ENCODE measurements around the gene ENTPD8.
"Not testable (repeated sequence)": the region's sequence is repeated elsewhere in the genome, so short reads cannot be mapped to it uniquely, and the experiment has no call there.

Gene ENTPD8

GRCh38 chr9:137458194-137459151 is 17.3 kb upstream of the ENTPD8 start:
- peak; percentile 77 for DNase-seq (ENCODE audit: low read depth, low spot score)

GRCh38 chr9:137457406-137458193 is 16.4 kb upstream of the ENTPD8 start:
- no peak for DNase-seq (ENCODE audit: low read depth, low spot score)

- DNase-seq (ENCODE audit: low read depth, low spot score), result no peak
Measured at GRCh38 chr9:137456864-137457405, 15.8 kb upstream of the ENTPD8 start.

GRCh38 chr9:137456061-137456863 is 15.1 kb upstream of the ENTPD8 start:
- peak; percentile 90 for DNase-seq (ENCODE audit: low read depth, low spot score)

GRCh38 chr9:137455359-137455991 is 14.3 kb upstream of the ENTPD8 start:
- DNase-seq (ENCODE audit: low read depth, low spot score), result peak; percentile 41

GRCh38 chr9:137454597-137455358 is 13.6 kb upstream of the ENTPD8 start:
- peak; percentile 47 for DNase-seq (ENCODE audit: low read depth, low spot score)

GRCh38 chr9:137454145-137454596 is 13.0 kb upstream of the ENTPD8 start:
- DNase-seq (ENCODE audit: low read depth, low spot score), result peak; percentile 41

- DNase-seq (ENCODE audit: low read depth, low spot score), result peak; percentile 74
Measured at GRCh38 chr9:137453643-137454081, 12.5 kb upstream of the ENTPD8 start.

GRCh38 chr9:137452761-137453642 is 11.8 kb upstream of the ENTPD8 start:
- no peak for DNase-seq (ENCODE audit: low read depth, low spot score)

GRCh38 chr9:137452006-137452760 is 11.0 kb upstream of the ENTPD8 start:
- no peak for DNase-seq (ENCODE audit: low read depth, low spot score)

GRCh38 chr9:137451264-137452005 is 10.3 kb upstream of the ENTPD8 start:
- DNase-seq (ENCODE audit: low read depth, low spot score), result not testable (repeated sequence)

- not testable (repeated sequence) for DNase-seq (ENCODE audit: low read depth, low spot score)
Measured at GRCh38 chr9:137450539-137451222, 9.5 kb upstream of the ENTPD8 start.

GRCh38 chr9:137449931-137450538 is 8.9 kb upstream of the ENTPD8 start:
- DNase-seq (ENCODE audit: low read depth, low spot score), result no peak

GRCh38 chr9:137449081-137449844 is 8.1 kb upstream of the ENTPD8 start:
- DNase-seq (ENCODE audit: low read depth, low spot score), result no peak

- no peak for DNase-seq (ENCODE audit: low read depth, low spot score)
Measured at GRCh38 chr9:137448602-137448962, 7.4 kb upstream of the ENTPD8 start.
